Endothelial cell of umbilical vein (primary cell): ENCODE data around the gene ZMIZ2. TPM values are rescaled to one million over a fixed set of nuclear protein-coding genes. Genes with fewer than 3 reads are reported as not detected.
A peak's percentile ranks its signal among the peaks of the same experiment; 100 is the strongest.

ENCODE experiments used
- BruUV-seq: library from RNA; stranded (reverse); fragments of 400-500 nt; replicated peaks from 2 replicates; lab custom pipeline; 2021; lab: Mats Ljungman, UMichigan
- CTCF ChIA-PET: fragments of 300-600, 350-600 bp; sonication (Branson Sonifier 250); formaldehyde crosslinking; loops from one replicate; lab custom pipeline; 2021; ENCODE audit warnings: antibody characterized with exemption, inconsistent platforms; lab: Charles Lee
- POLR2A ChIA-PET: fragments of 300-600, 350-600 bp; sonication (Branson Sonifier 250); formaldehyde crosslinking; loops from one replicate; lab custom pipeline; 2021; ENCODE audit warnings: antibody characterized with exemption, inconsistent platforms; lab: Charles Lee
- DNase-seq: peaks from one replicate; pipeline ENCODE4 v3.0.0-alpha.2; 2011; ENCODE audit warnings: low read depth, low spot score
- FAIRE-seq: peaks from 2 replicates; lab custom pipeline; 2011; peaks lifted over from hg19 to GRCh38; lab: Jason Lieb, UNC
- H2AFZ ChIP-seq: 2 replicates; pipeline ENCODE4 v1.6.0; 2012; ENCODE audit warnings: low read depth, low read length, control low read depth, inconsistent platforms
- H3K27ac ChIP-seq: 2 replicates; pipeline ENCODE4 v1.5.1; 2011; ENCODE audit warnings: low read depth, mild to moderate bottlenecking, control low read depth, low read length, moderate library complexity; ENCODE audit not compliant: insufficient read depth
- H3K27me3 ChIP-seq, 2 experiments: 2 replicates each; pipeline versions ENCODE4 v1.6.0 to v1.6.1; 2011; ENCODE audit warnings: low read length in 2 of 2, mixed read lengths in 1 of 2; ENCODE audit not compliant: control insufficient read depth in 2 of 2, insufficient read depth in 2 of 2
- H3K36me3 ChIP-seq, 2 experiments: 2 replicates in 1 of 2; 3 replicates in 1 of 2; pipeline ENCODE4 v1.5.1; 2011; ENCODE audit warnings: low read length in 2 of 2, mild to moderate bottlenecking in 1 of 2, moderate library complexity in 1 of 2; ENCODE audit not compliant: control insufficient read depth in 2 of 2, insufficient read depth in 2 of 2; ENCODE audit errors: extremely low read depth in 1 of 2
- H3K4me1 ChIP-seq: 3 replicates; pipeline ENCODE4 v1.5.1; 2011; ENCODE audit warnings: mild to moderate bottlenecking, low read length; ENCODE audit not compliant: control insufficient read depth, insufficient read depth; ENCODE audit errors: extremely low read depth
- H3K4me2 ChIP-seq: 2 replicates; pipeline ENCODE4 v1.6.1; 2011; ENCODE audit warnings: low read length, control low read depth, mixed read lengths; ENCODE audit not compliant: insufficient read depth
- H3K4me3 ChIP-seq, 3 experiments: fragments of 200-600 bp in 1 of 3; sonication (generic), shearing (Covaris generic) in 1 of 3; replicated peaks in 1 of 3; 2 replicates each; pipeline ENCODE4 v1.5.1; 2011 to 2016; ENCODE audit warnings: control low read depth in 3 of 3, low read length in 3 of 3, mild to moderate bottlenecking in 2 of 3, inconsistent platforms in 1 of 3, low read depth in 1 of 3, moderate library complexity in 1 of 3; ENCODE audit not compliant: insufficient read depth in 1 of 3
- H3K79me2 ChIP-seq: 2 replicates; pipeline ENCODE4 v1.6.0; 2012; ENCODE audit warnings: low read length, inconsistent platforms; ENCODE audit not compliant: control insufficient read depth, insufficient read depth
- H3K9ac ChIP-seq: replicated peaks from 2 replicates; pipeline ENCODE3; 2011; ENCODE audit warnings: low read length, control low read depth; ENCODE audit not compliant: insufficient read depth; ENCODE audit errors: extremely low read depth
- H3K9me1 ChIP-seq: replicated peaks from 3 replicates; pipeline ENCODE4 v1.6.0; 2011; ENCODE audit warnings: mild to moderate bottlenecking, low read length; ENCODE audit not compliant: control insufficient read depth, insufficient read depth; ENCODE audit errors: extremely low read depth
- H3K9me3 ChIP-seq: replicated peaks from 2 replicates; pipeline ENCODE4 v1.5.1; 2012; ENCODE audit warnings: low read length, inconsistent platforms; ENCODE audit not compliant: control insufficient read depth, insufficient read depth
- H4K20me1 ChIP-seq: replicated peaks from 2 replicates; pipeline ENCODE3; 2011; ENCODE audit warnings: mild to moderate bottlenecking, low read length; ENCODE audit not compliant: control insufficient read depth, insufficient read depth; ENCODE audit errors: extremely low read depth
- EZH2 ChIP-seq: IDR thresholded peaks from 2 replicates; pipeline ENCODE4 v1.6.1; 2012; ENCODE audit warnings: borderline replicate concordance, low read depth, mild to moderate bottlenecking, moderate library complexity, low read length, inconsistent platforms; ENCODE audit not compliant: severe bottlenecking
- GATA2 ChIP-seq: IDR thresholded peaks from 2 replicates; pipeline ENCODE4 v1.7.0; 2011; ENCODE audit warnings: low read depth, mild to moderate bottlenecking, moderate library complexity, mixed read lengths, low read length; ENCODE audit not compliant: insufficient read length, insufficient read depth
- JUN ChIP-seq: IDR thresholded peaks from 2 replicates; pipeline ENCODE4 v1.6.1; 2011; ENCODE audit warnings: borderline replicate concordance, low read depth; ENCODE audit not compliant: insufficient read length, insufficient read depth
- MYC ChIP-seq: IDR thresholded peaks from one replicate; pipeline ENCODE4 v1.6.1; 2011; ENCODE audit warnings: mild to moderate bottlenecking, low read depth, low read length
- POLR2A ChIP-seq: IDR thresholded peaks from 2 replicates; pipeline ENCODE4 v1.6.1; 2012; ENCODE audit warnings: low read depth, mild to moderate bottlenecking, control low read depth, low read length
- POLR2AphosphoS5 ChIP-seq: IDR thresholded peaks from 2 replicates; pipeline ENCODE4 v1.6.1; 2012; ENCODE audit warnings: low read depth, mild to moderate bottlenecking, control low read depth, low read length, moderate library complexity; ENCODE audit not compliant: insufficient read depth
- dilution Hi-C: fragments of 300-500 bp; cut with MboI; formaldehyde crosslinking; loops from one replicate; pipeline ENCODE4 v1.15.0; 2019; ENCODE audit warnings: low sequenced_read_pairs; ENCODE audit not compliant: extremely low pct_ligation_motif_present
- intact Hi-C: fragments of 100-400 bp; cut with micrococcal nuclease; formaldehyde crosslinking; loops from one replicate; pipeline ENCODE4 v1.10.0; 2022
- polyA plus RNA-seq, 4 experiments: library from polyadenylated mRNA; depleted of rRNA in 3 of 4; stranded (reverse) in 3 of 4; unstranded in 1 of 4; fragments of >200 nt; gene quantifications; 2 replicates each; pipeline versions ENCODE4 v1.2.1 to v1.2.3, GENCODE V29; 2011 to 2012; ENCODE audit warnings: missing spikeins in 1 of 4
- total RNA-seq: library from RNA; stranded (reverse); gene quantifications from 2 replicates; pipeline ENCODE4 v1.2.3, GENCODE V29; 2021
- TF ChIP-seq, protein P1 (sequence below): IDR thresholded peaks from 2 replicates; pipeline ENCODE4 v1.6.1; 2011; ENCODE audit not compliant: insufficient read depth, insufficient read length
- TF ChIP-seq, protein P2 (sequence below), 2 donors: IDR thresholded peaks; 1 replicate in 1 of 2; 2 replicates in 1 of 2; pipeline ENCODE4 v1.5.1; 2011; ENCODE audit warnings: low read length in 2 of 2, mild to moderate bottlenecking in 2 of 2, moderate library complexity in 2 of 2, control low read depth in 1 of 2, inconsistent platforms in 1 of 2, low read depth in 1 of 2; ENCODE audit not compliant: insufficient read depth in 1 of 2; ENCODE audit errors: extremely low read depth in 1 of 2

The ZMIZ2 gene
- total and polyA plus RNA-seq, 2 donors (not counting 3 experiments of a cell fraction or from before 2014, with no cell fraction given), result 30.6 to 87.5 TPM

DNA sequence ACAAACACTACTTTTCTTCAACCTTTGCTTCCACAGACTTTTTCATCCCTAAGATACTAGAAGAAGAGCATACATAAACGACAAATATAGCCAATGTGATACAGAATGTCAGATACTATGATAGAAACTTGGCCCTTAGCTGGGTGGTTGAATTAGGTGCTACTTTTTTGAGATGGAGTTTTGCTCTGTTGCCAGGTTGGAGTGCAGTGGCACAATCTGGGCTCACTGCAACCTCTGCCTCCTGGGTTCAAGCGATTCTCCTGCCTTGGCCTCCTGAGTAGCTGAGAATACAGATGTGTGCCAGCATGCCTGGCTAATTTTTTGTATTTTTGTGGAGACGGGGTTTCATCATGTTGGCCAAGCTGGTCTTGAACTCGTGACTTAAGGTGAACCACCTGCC is 51.3 kb downstream of the ZMIZ2 start:
- no peak for FAIRE-seq
- Histone ChIP-seq H3K9ac (no peak overlapping the region), H3K4me1 (peaks cover 10% of the 10 kb centered on the region), H3K27me3 (no peaks in the 10 kb centered on the region), H2AFZ (no peak overlapping the region), H3K27ac (no peak overlapping the region), H3K4me2 (peak overlapping the region; percentile 12), H4K20me1 (peaks cover 10% of the 10 kb centered on the region), H3K4me3 (no peak overlapping the region), H3K9me3 (no peaks in the 10 kb centered on the region), H3K79me2 (peaks cover 50% of the 10 kb centered on the region), H3K9me1 (no peaks in the 10 kb centered on the region), H3K36me3 (peaks cover 26 to 31% of the 10 kb centered on the region in 2 experiments)
- intact Hi-C loops, result loop anchor here (1.0 kb wide), 1 partner anchor 122 kb away; no protein-coding TSS in a partner anchor
- ChIA-PET CTCF (interaction anchor here (0.8 kb wide), 1 partner anchor 47 kb away, joined by 3 read pairs; no protein-coding TSS in a partner anchor), POLR2A (interaction anchor here (0.7 to 1.0 kb wide), 3 partner anchors 27 to 50 kb away, joined by 3 read pairs; no protein-coding TSS in a partner anchor)
- dilution Hi-C loops, result no loop called here
- DNase-seq, result no peak
- BruUV-seq, result no TSS peak
- TF ChIP-seq JUN (no peak), MYC (no peak), EZH2 (no peak), GATA2 (no peak), POLR2A (peak; percentile 38)
- TF ChIP-seq, protein P1, sequence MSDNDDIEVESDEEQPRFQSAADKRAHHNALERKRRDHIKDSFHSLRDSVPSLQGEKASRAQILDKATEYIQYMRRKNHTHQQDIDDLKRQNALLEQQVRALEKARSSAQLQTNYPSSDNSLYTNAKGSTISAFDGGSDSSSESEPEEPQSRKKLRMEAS, result no peak

DNA sequence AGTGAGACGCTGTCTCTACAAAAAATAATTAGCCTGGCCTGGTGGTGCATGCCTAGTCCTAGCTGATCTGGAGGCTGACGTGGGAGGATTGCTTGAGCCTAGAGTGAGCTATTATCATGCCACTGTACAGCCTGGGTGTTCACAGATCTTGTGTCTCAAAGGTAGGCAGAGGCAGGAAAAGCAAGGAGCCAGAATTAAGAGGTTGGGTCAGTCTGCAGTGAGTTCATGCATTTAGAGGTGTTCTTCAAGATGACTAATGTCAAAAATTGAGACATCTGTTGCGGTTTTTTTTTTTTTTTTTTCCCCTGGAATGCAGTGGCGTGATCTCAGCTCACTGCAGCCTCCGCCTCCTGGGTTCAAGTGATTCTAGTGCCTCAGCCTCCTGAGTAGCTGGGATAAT is 53.2 kb downstream of the ZMIZ2 start:
- Histone ChIP-seq H3K4me2 (no peak overlapping the region), H3K27ac (no peak overlapping the region), H3K9me3 (no peaks in the 10 kb centered on the region), H3K9ac (no peak overlapping the region), H2AFZ (no peak overlapping the region), H3K9me1 (no peaks in the 10 kb centered on the region), H3K4me1 (peaks cover 10% of the 10 kb centered on the region), H3K4me3 (no peak overlapping the region), H4K20me1 (peaks cover 10% of the 10 kb centered on the region), H3K27me3 (no peaks in the 10 kb centered on the region), H3K36me3 (peaks cover 26 to 31% of the 10 kb centered on the region in 2 experiments), H3K79me2 (peaks cover 43% of the 10 kb centered on the region)
- BruUV-seq, result no TSS peak
- POLR2A ChIA-PET, result no interaction called here
- FAIRE-seq (no peak), DNase-seq (no peak)
- intact Hi-C loops, result no loop called here
- CTCF ChIA-PET, result interaction anchor here (2.1 kb wide), 1 partner anchor 46 kb away, joined by 6 read pairs; the partner anchor contains the start of gene H2AZ2
- peak; percentile 47 for TF ChIP-seq POLR2A
- TF ChIP-seq POLR2AphosphoS5, result peak; percentile 22
- TF ChIP-seq, protein P2, sequence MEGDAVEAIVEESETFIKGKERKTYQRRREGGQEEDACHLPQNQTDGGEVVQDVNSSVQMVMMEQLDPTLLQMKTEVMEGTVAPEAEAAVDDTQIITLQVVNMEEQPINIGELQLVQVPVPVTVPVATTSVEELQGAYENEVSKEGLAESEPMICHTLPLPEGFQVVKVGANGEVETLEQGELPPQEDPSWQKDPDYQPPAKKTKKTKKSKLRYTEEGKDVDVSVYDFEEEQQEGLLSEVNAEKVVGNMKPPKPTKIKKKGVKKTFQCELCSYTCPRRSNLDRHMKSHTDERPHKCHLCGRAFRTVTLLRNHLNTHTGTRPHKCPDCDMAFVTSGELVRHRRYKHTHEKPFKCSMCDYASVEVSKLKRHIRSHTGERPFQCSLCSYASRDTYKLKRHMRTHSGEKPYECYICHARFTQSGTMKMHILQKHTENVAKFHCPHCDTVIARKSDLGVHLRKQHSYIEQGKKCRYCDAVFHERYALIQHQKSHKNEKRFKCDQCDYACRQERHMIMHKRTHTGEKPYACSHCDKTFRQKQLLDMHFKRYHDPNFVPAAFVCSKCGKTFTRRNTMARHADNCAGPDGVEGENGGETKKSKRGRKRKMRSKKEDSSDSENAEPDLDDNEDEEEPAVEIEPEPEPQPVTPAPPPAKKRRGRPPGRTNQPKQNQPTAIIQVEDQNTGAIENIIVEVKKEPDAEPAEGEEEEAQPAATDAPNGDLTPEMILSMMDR (IDR thresholded peaks at IDR 0.05; ENCODE audit: extremely low read depth in 1 of 2, insufficient read depth in 1 of 2, low read depth in 1 of 2, low read length in 2 of 2), result no peak
- TF ChIP-seq GATA2, result no peak
- dilution Hi-C loops, result no loop called here
